OCI-LY3 (cell line): ENCODE measurements around the gene C8B.

ENCODE experiments used
- H2AFZ ChIP-seq: fragments of 200-600, 300-600 bp; shearing (Covaris generic); 2 replicates; pipeline ENCODE4 v1.6.0; 2014; ENCODE audit warnings: antibody characterized with exemption, low read depth, low read length
- H3K27ac ChIP-seq: fragments of 200-600, 300-600 bp; sonication (generic); 2 replicates; pipeline ENCODE4 v1.5.1; 2014; ENCODE audit warnings: mild to moderate bottlenecking, low read length, moderate library complexity, mixed read lengths
- H3K27me3 ChIP-seq: fragments of 200-600, 300-600 bp; sonication (generic); 2 replicates; pipeline ENCODE4 v1.6.1; 2014; ENCODE audit warnings: low read depth, low read length, mixed read lengths
- H3K36me3 ChIP-seq: fragments of 200-600, 300-600 bp; sonication (generic); replicated peaks from 2 replicates; pipeline ENCODE3; 2014; ENCODE audit warnings: low read depth, low read length, mixed read lengths
- H3K4me1 ChIP-seq: fragments of 300-600, 200-600 bp; sonication (generic); 2 replicates; pipeline ENCODE4 v1.6.1; 2014; ENCODE audit warnings: low read length, mixed read lengths
- H3K4me2 ChIP-seq: fragments of 200-600, 300-600 bp; sonication (generic); 2 replicates; pipeline ENCODE4 v1.6.1; 2014; ENCODE audit warnings: low read length, mixed read lengths
- H3K4me3 ChIP-seq: fragments of 300-600, 200-600 bp; sonication (generic); 2 replicates; pipeline ENCODE4 v1.5.1; 2014; ENCODE audit warnings: antibody characterized with exemption, mild to moderate bottlenecking, low read length, moderate library complexity
- H3K79me2 ChIP-seq: fragments of 300-600, 200-600 bp; shearing (Covaris generic); 2 replicates; pipeline ENCODE4 v1.6.1; 2014; ENCODE audit warnings: mild to moderate bottlenecking, low read length, mixed read lengths
- H3K9ac ChIP-seq: fragments of 300-600, 200-600 bp; shearing (Covaris generic); 2 replicates; pipeline ENCODE4 v1.6.0; 2014; ENCODE audit warnings: mild to moderate bottlenecking, low read length, moderate library complexity
- H3K9me3 ChIP-seq: fragments of 200-600, 300-600 bp; shearing (Covaris generic); 2 replicates; pipeline ENCODE4 v1.6.1; 2014; ENCODE audit warnings: low read length, mixed read lengths; ENCODE audit not compliant: insufficient read depth
- H4K20me1 ChIP-seq: fragments of 200-600, 300-600 bp; sonication (generic); 2 replicates; pipeline ENCODE4 v1.6.1; 2016; ENCODE audit warnings: low read length, mixed read lengths; ENCODE audit not compliant: insufficient read depth
- CTCF ChIP-seq: fragments of 200-600, 300-600 bp; sonication (generic); IDR thresholded peaks from 2 replicates; pipeline ENCODE4 v1.5.1; 2014; ENCODE audit warnings: antibody characterized with exemption, low read length, low read depth
- EZH2phosphoT487 ChIP-seq: fragments of 200-600 bp; shearing (Covaris generic); IDR thresholded peaks from 2 replicates; pipeline ENCODE4 v1.6.1; 2018; ENCODE audit warnings: antibody characterized with exemption, mixed run types, low read depth

The C8B gene

GRCh38 chr1:56991576-56991975 is 25.8 kb upstream of the C8B start:
- no peaks in the 10 kb centered on the region for H3K36me3 ChIP-seq

GRCh38 chr1:56986397-56986796 is 20.6 kb upstream of the C8B start:
- H3K36me3 ChIP-seq: no peaks in the 10 kb centered on the region
- no peak overlapping the region for H3K9ac ChIP-seq
- no peak overlapping the region for H3K4me2 ChIP-seq
- H3K4me1 ChIP-seq: no peaks in the 10 kb centered on the region
- no peak overlapping the region for H3K27ac ChIP-seq
- no peak overlapping the region for H2AFZ ChIP-seq
- H3K4me3 ChIP-seq: no peak overlapping the region
- no peaks in the 10 kb centered on the region for H4K20me1 ChIP-seq
- H3K9me3 ChIP-seq: no peaks in the 10 kb centered on the region
- H3K27me3 ChIP-seq: no peaks in the 10 kb centered on the region
- TF ChIP-seq EZH2phosphoT487 (no peak), CTCF (no peak)
- no peaks in the 10 kb centered on the region for H3K79me2 ChIP-seq

More at GRCh38 chr1:56991576-56991975, 25.8 kb upstream of the C8B start:
- Histone ChIP-seq H3K4me2 (no peak overlapping the region), H3K27me3 (no peaks in the 10 kb centered on the region), H2AFZ (no peak overlapping the region), H4K20me1 (no peaks in the 10 kb centered on the region), H3K4me1 (no peaks in the 10 kb centered on the region), H3K79me2 (no peaks in the 10 kb centered on the region), H3K9ac (no peak overlapping the region), H3K9me3 (no peaks in the 10 kb centered on the region), H3K4me3 (no peak overlapping the region), H3K27ac (no peak overlapping the region)
- no peak for TF ChIP-seq CTCF
- no peak for TF ChIP-seq EZH2phosphoT487

GRCh38 chr1:56985857-56986256 is 20.0 kb upstream of the C8B start:
- TF ChIP-seq CTCF (no peak), EZH2phosphoT487 (no peak)
- Histone ChIP-seq H3K27ac (no peak overlapping the region), H3K4me1 (no peaks in the 10 kb centered on the region), H3K9me3 (no peaks in the 10 kb centered on the region), H4K20me1 (no peaks in the 10 kb centered on the region), H3K36me3 (no peaks in the 10 kb centered on the region), H3K79me2 (no peaks in the 10 kb centered on the region), H3K4me2 (no peak overlapping the region), H2AFZ (no peak overlapping the region), H3K4me3 (no peak overlapping the region), H3K27me3 (0 out of 2 replicates have a peak, but pooled peaks cover under 1% of the 10 kb centered on the region), H3K9ac (no peak overlapping the region)

- no peaks in the 10 kb centered on the region for H3K9me3 ChIP-seq
- H2AFZ ChIP-seq: no peak overlapping the region
- no peaks in the 10 kb centered on the region for H3K4me1 ChIP-seq
- no peak overlapping the region for H3K4me3 ChIP-seq
- no peak overlapping the region for H3K27ac ChIP-seq
- no peak overlapping the region for H3K4me2 ChIP-seq
- no peak overlapping the region for H3K9ac ChIP-seq
- H3K27me3 ChIP-seq: 0 out of 2 replicates have a peak, but pooled peaks cover 4% of the 10 kb centered on the region
- H3K36me3 ChIP-seq: no peaks in the 10 kb centered on the region
- TF ChIP-seq CTCF: no peak
- TF ChIP-seq EZH2phosphoT487: no peak
- H3K79me2 ChIP-seq: no peaks in the 10 kb centered on the region
- no peaks in the 10 kb centered on the region for H4K20me1 ChIP-seq
Observed at GRCh38 chr1:56983484-56983883, 17.7 kb upstream of the C8B start.
